Keratinocyte (primary cell): ENCODE results near the gene RGS3. TPM values are rescaled to one million over a fixed set of nuclear protein-coding genes. Genes with fewer than 3 reads are reported as not detected.

Experiments
- DNase-seq: peaks from one replicate; pipeline ENCODE4 v3.0.0-alpha.2; 2011; ENCODE audit warnings: low read depth, missing footprints, low spot score
- FAIRE-seq: peaks from 2 replicates; lab custom pipeline; 2011; peaks lifted over from hg19 to GRCh38; lab: Jason Lieb, UNC
- H2AFZ ChIP-seq: 2 replicates; pipeline ENCODE4 v1.6.0; 2012; ENCODE audit warnings: low read length, control low read depth, inconsistent platforms; ENCODE audit not compliant: control insufficient read depth
- H3K27ac ChIP-seq: 2 replicates; pipeline ENCODE4 v1.5.1; 2011; ENCODE audit warnings: low read length; ENCODE audit not compliant: control insufficient read depth, insufficient read depth
- H3K27me3 ChIP-seq: 3 replicates; pipeline ENCODE4 v1.6.0; 2011; ENCODE audit warnings: low read length; ENCODE audit not compliant: control insufficient read depth, insufficient read depth; ENCODE audit errors: extremely low read depth
- H3K36me3 ChIP-seq, 2 experiments: 2 replicates in 1 of 2; 3 replicates in 1 of 2; pipeline ENCODE4 v1.5.1; 2011; ENCODE audit warnings: low read length in 2 of 2, mild to moderate bottlenecking in 1 of 2; ENCODE audit not compliant: control insufficient read depth in 2 of 2, insufficient read depth in 2 of 2; ENCODE audit errors: extremely low read depth in 1 of 2
- H3K4me1 ChIP-seq: 3 replicates; pipeline ENCODE4 v1.5.1; 2011; ENCODE audit warnings: low read length; ENCODE audit not compliant: control insufficient read depth, insufficient read depth; ENCODE audit errors: extremely low read depth
- H3K4me2 ChIP-seq: 3 replicates; pipeline ENCODE4 v1.6.0; 2011; ENCODE audit warnings: low read depth, low read length; ENCODE audit not compliant: control insufficient read depth, insufficient read depth; ENCODE audit errors: extremely low read depth
- H3K4me3 ChIP-seq, 3 experiments: fragments of 200-600 bp in 1 of 3; sonication (generic) in 1 of 3; 2 replicates in 2 of 3; 3 replicates in 1 of 3; pipeline ENCODE4 v1.5.1; 2011 to 2016; ENCODE audit warnings: low read length in 3 of 3, mild to moderate bottlenecking in 3 of 3, control low read depth in 2 of 3, inconsistent platforms in 1 of 3, low read depth in 1 of 3, mixed read lengths in 1 of 3, mixed run types in 1 of 3, moderate library complexity in 1 of 3; ENCODE audit not compliant: control insufficient read depth in 2 of 3, insufficient read depth in 2 of 3; ENCODE audit errors: extremely low read depth in 1 of 3
- H3K79me2 ChIP-seq: 2 replicates; pipeline ENCODE4 v1.6.0; 2012; ENCODE audit warnings: low read length; ENCODE audit not compliant: control insufficient read depth, insufficient read depth
- H3K9ac ChIP-seq: 3 replicates; pipeline ENCODE4 v1.6.0; 2011; ENCODE audit warnings: low read length; ENCODE audit not compliant: control insufficient read depth, insufficient read depth; ENCODE audit errors: extremely low read depth
- H3K9me1 ChIP-seq: 3 replicates; pipeline ENCODE4 v1.6.0; 2011; ENCODE audit warnings: low read length; ENCODE audit not compliant: control insufficient read depth, insufficient read depth; ENCODE audit errors: extremely low read depth
- H3K9me3 ChIP-seq: 2 replicates; pipeline ENCODE4 v1.5.1; 2012; ENCODE audit warnings: low read depth, low read length; ENCODE audit not compliant: control insufficient read depth
- H4K20me1 ChIP-seq: 3 replicates; pipeline ENCODE4 v1.6.0; 2011; ENCODE audit warnings: low read length; ENCODE audit not compliant: control insufficient read depth, insufficient read depth; ENCODE audit errors: extremely low read depth
- CTCF ChIP-seq, 3 experiments: IDR thresholded peaks in 1 of 3; conservative IDR thresholded peaks in 1 of 3; optimal IDR thresholded peaks in 1 of 3; 2 replicates in 2 of 3; 3 replicates in 1 of 3; pipeline versions ENCODE3 to v1.5.1; 2011; ENCODE audit warnings: low read length in 3 of 3, mild to moderate bottlenecking in 3 of 3, moderate library complexity in 2 of 3, control low read depth in 1 of 3, inconsistent platforms in 1 of 3; ENCODE audit not compliant: insufficient read depth in 2 of 3; ENCODE audit errors: extremely low read depth in 1 of 3
- EZH2 ChIP-seq: IDR thresholded peaks from one replicate; pipeline ENCODE4 v1.6.1; 2012; ENCODE audit warnings: inconsistent platforms, mild to moderate bottlenecking, low read length, moderate library complexity
- dilution Hi-C: fragments of 300-500 bp; cut with MboI; formaldehyde crosslinking; loops from one replicate; pipeline ENCODE4 v1.7.0; 2020; ENCODE audit warnings: low sequenced_read_pairs; ENCODE audit not compliant: extremely low pct_ligation_motif_present
- polyA plus RNA-seq, 5 experiments: library from polyadenylated mRNA; depleted of rRNA in 3 of 5; stranded (reverse) in 3 of 5; stranded (forward) in 1 of 5; unstranded in 1 of 5; fragments of >200 nt; gene quantifications; 1 replicate in 1 of 5; 2 replicates in 3 of 5; 3 replicates in 1 of 5; pipeline versions ENCODE4 v1.2.1 to v1.2.3, GENCODE V29; 2011 to 2012; ENCODE audit warnings: missing spikeins in 2 of 5, low read depth in 1 of 5, low replicate concordance in 1 of 5

Gene RGS3
- polyA plus RNA-seq, 1 donor (not counting 4 experiments of a cell fraction or from before 2014, with no cell fraction given), result 19.6 TPM

GRCh38 chr9:113501852-113502251, 38.3 kb downstream of the RGS3 start:
- H3K27me3 ChIP-seq, result no peaks in the 10 kb centered on the region
- no peaks in the 10 kb centered on the region for H3K9me3 ChIP-seq
- H3K9me1 ChIP-seq, result no peaks in the 10 kb centered on the region
- H3K36me3 ChIP-seq, result no peaks in the 10 kb centered on the region
- H4K20me1 ChIP-seq, result no peaks in the 10 kb centered on the region
- FAIRE-seq (no peak), DNase-seq (no peak)
- no peak overlapping the region for H2AFZ ChIP-seq
- dilution Hi-C loops, result no loop called here
- TF ChIP-seq CTCF (optimal IDR thresholded peaks at IDR 0.05 in 1 of 3, IDR thresholded peaks at IDR 0.05 in 1 of 3, conservative IDR thresholded peaks at IDR 0.05 in 1 of 3; ENCODE audit: extremely low read depth in 1 of 3, insufficient read depth in 2 of 3, low read length in 3 of 3) (no peak), EZH2 (no peak)
- H3K9ac ChIP-seq, result no peak overlapping the region
- no peak overlapping the region for H3K4me2 ChIP-seq
- no peaks in the 10 kb centered on the region for H3K79me2 ChIP-seq
- no peak overlapping the region for H3K27ac ChIP-seq
- no peak overlapping the region for H3K4me3 ChIP-seq
- no peaks in the 10 kb centered on the region for H3K4me1 ChIP-seq

GRCh38 chr9:113502427-113503034, 39.0 kb downstream of the RGS3 start:
- no peak overlapping the region for H3K4me3 ChIP-seq
- FAIRE-seq, result no peak

More at GRCh38 chr9:113502427-113503034, 39.0 kb downstream of the RGS3 start:
- Histone ChIP-seq H3K27ac (no peak overlapping the region), H3K36me3 (no peaks in the 10 kb centered on the region), H3K4me2 (no peak overlapping the region), H3K9me1 (no peaks in the 10 kb centered on the region), H3K9ac (no peak overlapping the region), H3K27me3 (no peaks in the 10 kb centered on the region), H2AFZ (no peak overlapping the region), H3K79me2 (no peaks in the 10 kb centered on the region), H3K4me1 (no peaks in the 10 kb centered on the region), H4K20me1 (no peaks in the 10 kb centered on the region), H3K9me3 (no peaks in the 10 kb centered on the region)
- no peak for DNase-seq
- dilution Hi-C loops, result no loop called here
- no peak for TF ChIP-seq EZH2
- TF ChIP-seq CTCF (optimal IDR thresholded peaks at IDR 0.05 in 1 of 3, IDR thresholded peaks at IDR 0.05 in 1 of 3, conservative IDR thresholded peaks at IDR 0.05 in 1 of 3; ENCODE audit: extremely low read depth in 1 of 3, insufficient read depth in 2 of 3, low read length in 3 of 3), result no peak
